Measurements from ENCODE around the gene SREBF2.
"Not testable (repeated sequence)": the region's sequence is repeated elsewhere in the genome, so short reads cannot be mapped to it uniquely, and the experiment has no call there.

SREBF2 gene

DNA sequence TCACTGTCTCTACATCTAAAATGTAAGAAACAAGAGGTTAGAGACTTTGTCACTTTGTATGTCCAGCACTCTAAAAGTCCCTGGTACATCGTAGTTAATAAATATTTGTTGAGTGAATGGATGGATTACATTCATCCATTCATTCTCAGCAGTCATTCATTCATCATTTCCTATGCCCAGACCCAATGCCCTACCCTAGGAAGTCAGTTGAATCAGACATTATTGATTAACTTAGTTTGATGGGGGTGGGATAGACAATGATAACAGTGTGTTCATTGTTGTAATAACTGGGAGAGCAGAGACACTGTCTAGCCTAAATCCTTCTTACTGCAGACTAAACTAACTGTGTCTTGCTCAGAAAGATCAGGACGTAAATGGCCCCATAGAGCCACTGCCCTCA lies 115.2 kb downstream of the SREBF2 start:
- in situ Hi-C loops (cut with HindIII; ENCODE audit: low sequenced_read_pairs): no loop called here
- TF ChIP-seq, protein P1, sequence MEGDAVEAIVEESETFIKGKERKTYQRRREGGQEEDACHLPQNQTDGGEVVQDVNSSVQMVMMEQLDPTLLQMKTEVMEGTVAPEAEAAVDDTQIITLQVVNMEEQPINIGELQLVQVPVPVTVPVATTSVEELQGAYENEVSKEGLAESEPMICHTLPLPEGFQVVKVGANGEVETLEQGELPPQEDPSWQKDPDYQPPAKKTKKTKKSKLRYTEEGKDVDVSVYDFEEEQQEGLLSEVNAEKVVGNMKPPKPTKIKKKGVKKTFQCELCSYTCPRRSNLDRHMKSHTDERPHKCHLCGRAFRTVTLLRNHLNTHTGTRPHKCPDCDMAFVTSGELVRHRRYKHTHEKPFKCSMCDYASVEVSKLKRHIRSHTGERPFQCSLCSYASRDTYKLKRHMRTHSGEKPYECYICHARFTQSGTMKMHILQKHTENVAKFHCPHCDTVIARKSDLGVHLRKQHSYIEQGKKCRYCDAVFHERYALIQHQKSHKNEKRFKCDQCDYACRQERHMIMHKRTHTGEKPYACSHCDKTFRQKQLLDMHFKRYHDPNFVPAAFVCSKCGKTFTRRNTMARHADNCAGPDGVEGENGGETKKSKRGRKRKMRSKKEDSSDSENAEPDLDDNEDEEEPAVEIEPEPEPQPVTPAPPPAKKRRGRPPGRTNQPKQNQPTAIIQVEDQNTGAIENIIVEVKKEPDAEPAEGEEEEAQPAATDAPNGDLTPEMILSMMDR (IDR thresholded peaks at IDR 0.05; ENCODE audit: low read depth, low read length, missing control alignments): no peak
- DNase-seq (ENCODE audit: low read depth): no peak
- no peak overlapping the region for H3K4me3 ChIP-seq (ENCODE audit: low read depth, low read length)

GRCh38 chr22:41948928-41949296 lies 116.0 kb downstream of the SREBF2 start:
- H3K4me3 ChIP-seq (ENCODE audit: low read depth, low read length); DNase-seq (ENCODE audit: low read depth); in situ Hi-C loops (cut with HindIII; ENCODE audit: low sequenced_read_pairs): not testable (repeated sequence)

DNA sequence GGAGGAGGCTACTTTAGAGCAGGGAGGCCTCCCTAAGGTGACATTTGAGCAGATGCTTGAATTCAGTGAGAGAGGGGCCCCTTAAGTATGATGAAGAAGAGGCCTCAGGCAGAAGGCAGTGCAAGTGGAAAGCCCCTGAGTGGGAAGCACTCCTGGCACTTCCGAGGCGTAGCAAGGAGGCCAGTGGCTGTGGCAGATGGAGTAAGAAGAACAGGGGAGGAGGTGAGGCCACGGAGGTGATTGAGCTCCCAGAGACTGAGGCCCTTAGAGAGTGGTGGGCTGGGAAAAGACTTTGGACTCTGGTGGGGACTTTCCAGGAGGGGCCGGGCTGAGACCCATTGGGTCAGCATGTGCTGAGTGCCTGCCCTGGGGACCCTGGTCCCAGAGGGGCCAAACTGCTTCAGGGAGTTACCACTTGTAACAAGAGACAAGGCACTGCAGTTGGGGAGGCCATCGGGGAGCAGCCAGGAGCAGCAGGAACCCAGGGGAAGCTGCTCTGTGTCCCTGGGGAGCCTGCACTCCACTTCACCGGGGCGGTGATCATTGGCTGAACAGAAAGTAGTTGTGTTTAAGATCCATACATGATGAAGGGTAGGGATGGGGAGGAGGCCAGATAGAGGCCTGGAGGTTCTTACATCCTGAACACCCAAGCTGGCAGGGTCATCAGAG lies 116.5 kb downstream of the SREBF2 start:
- no peak overlapping the region for H3K4me3 ChIP-seq (ENCODE audit: low read depth, low read length)
- DNase-seq (ENCODE audit: low read depth): no peak
- in situ Hi-C loops (cut with HindIII; ENCODE audit: low sequenced_read_pairs): no loop called here
- TF ChIP-seq, protein P1 (IDR thresholded peaks at IDR 0.05; ENCODE audit: low read depth, low read length, missing control alignments): no peak

GRCh38 chr22:41951898-41952474 lies 119.1 kb downstream of the SREBF2 start, which contains the start of gene SMIM45:
TSS of gene SMIM45 (plus strand) at chr22:41952150.
- no peak within 1 kb of the TSS for H3K4me3 ChIP-seq (ENCODE audit: low read depth, low read length)
- TF ChIP-seq, protein P1 (IDR thresholded peaks at IDR 0.05; ENCODE audit: low read depth, low read length, missing control alignments): no peak
- no peak for DNase-seq (ENCODE audit: low read depth)
- in situ Hi-C loops (cut with HindIII; ENCODE audit: low sequenced_read_pairs): no loop called here

DNA sequence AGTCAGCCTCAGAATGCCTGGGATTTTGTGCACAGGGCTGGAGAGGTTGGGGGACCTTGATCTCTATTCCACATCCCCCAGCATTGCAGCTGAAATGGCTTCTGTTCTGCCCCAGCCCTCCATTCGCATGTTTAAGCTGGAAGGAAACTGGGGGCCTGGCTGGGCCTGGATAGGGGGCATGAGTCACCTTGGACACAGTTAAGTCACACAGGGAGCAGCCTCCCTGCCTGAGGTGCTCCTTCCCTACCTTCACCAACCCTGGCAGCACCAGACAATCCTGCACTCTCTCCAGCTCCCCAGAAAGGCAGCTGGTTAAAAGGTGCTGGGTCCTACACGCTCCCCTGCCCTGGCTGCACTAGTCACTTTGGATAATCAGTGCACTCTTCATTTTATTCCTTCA lies 119.8 kb downstream of the SREBF2 start:
- in situ Hi-C loops (cut with HindIII; ENCODE audit: low sequenced_read_pairs): no loop called here
- no peak overlapping the region for H3K4me3 ChIP-seq (ENCODE audit: low read depth, low read length)
- no peak for DNase-seq (ENCODE audit: low read depth)
- TF ChIP-seq, protein P1 (IDR thresholded peaks at IDR 0.05; ENCODE audit: low read depth, low read length, missing control alignments): no peak
